MM.1S (cell line): ENCODE measurements around the gene PLXNB1.

Experiments
- CTCF ChIP-seq: fragments of 300-600 bp; sonication (generic); IDR thresholded peaks from 2 replicates; pipeline ENCODE4 v1.5.1; 2016; ENCODE audit warnings: antibody characterized with exemption, low read length, mixed read lengths
- EZH2 ChIP-seq: fragments of 300-600 bp; sonication (generic); optimal IDR thresholded peaks from 2 replicates; pipeline ENCODE3; 2017; ENCODE audit warnings: low read depth, mild to moderate bottlenecking, antibody characterized with exemption, low read length, mixed read lengths
- EZH2phosphoT487 ChIP-seq: fragments of 300-600 bp; sonication (generic); IDR thresholded peaks from 2 replicates; pipeline ENCODE4 v1.6.1; 2018; ENCODE audit warnings: antibody characterized with exemption, low read length

GRCh38 chr3:48468329-48468731, 38.4 kb upstream of the PLXNB1 start:
- no peak for TF ChIP-seq CTCF
- TF ChIP-seq EZH2: no peak
- no peak for TF ChIP-seq EZH2phosphoT487
